ENCODE results near the gene SAMM50. TPM values are rescaled to one million over a fixed set of nuclear protein-coding genes. Genes with fewer than 3 reads are reported as not detected.
A peak's percentile ranks its signal among the peaks of the same experiment; 100 is the strongest.

The SAMM50 gene
- total and polyA plus RNA-seq, 10 donors = 17.8 to 35.5 (median 28.0) TPM

DNA sequence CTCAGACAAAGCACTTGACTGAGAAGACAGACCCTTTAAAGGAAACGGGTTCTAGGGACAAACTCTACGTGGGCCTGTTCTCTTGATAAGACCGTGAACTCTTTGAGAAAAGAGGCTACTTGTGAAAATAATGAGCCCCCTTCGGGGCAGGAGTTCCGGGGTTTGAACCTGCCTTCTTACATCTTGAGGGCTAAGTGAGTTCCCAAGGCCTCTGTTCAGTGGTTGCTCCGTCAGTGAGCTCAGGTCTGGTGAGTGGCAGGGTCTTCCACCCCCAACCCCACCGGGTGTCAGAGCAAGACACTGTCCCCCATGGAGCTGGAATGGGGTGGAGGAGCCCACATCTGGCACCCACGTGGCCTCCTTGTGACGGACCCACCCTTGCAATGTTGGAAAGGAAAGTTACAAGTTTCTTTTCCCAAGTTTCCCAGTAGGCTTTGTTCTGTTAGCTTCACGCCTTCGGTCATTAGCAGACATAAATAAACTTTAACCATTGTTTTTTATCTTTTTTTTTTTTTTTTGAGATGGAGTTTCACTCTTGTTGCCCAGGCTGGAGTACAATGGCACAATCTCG, 6.3 kb upstream of the SAMM50 start:
- Histone ChIP-seq H3K4me3 (no peak overlapping the region), H3K36me3 (no peaks in the 10 kb centered on the region), H3K27me3 (replicated peaks in 1 of 7) (peaks cover 0 to 30% (median 0%) of the 10 kb centered on the region in 7 donors), H3K9me3 (no peaks in the 10 kb centered on the region), H3K4me1 (peaks cover 0 to 7% (median under 1%) of the 10 kb centered on the region in 6 donors), H3K27ac (no peak overlapping the region)
- WGBS, 5 donors = 80 to 93% (median 85%) methylated on average over 11 to 12 of the region's 12 CpGs
- intact Hi-C loops (cut with DNase I; ENCODE audit: low total_unique reads) = no loop called here
- DNase-seq = no peak
- TF ChIP-seq, protein P1, sequence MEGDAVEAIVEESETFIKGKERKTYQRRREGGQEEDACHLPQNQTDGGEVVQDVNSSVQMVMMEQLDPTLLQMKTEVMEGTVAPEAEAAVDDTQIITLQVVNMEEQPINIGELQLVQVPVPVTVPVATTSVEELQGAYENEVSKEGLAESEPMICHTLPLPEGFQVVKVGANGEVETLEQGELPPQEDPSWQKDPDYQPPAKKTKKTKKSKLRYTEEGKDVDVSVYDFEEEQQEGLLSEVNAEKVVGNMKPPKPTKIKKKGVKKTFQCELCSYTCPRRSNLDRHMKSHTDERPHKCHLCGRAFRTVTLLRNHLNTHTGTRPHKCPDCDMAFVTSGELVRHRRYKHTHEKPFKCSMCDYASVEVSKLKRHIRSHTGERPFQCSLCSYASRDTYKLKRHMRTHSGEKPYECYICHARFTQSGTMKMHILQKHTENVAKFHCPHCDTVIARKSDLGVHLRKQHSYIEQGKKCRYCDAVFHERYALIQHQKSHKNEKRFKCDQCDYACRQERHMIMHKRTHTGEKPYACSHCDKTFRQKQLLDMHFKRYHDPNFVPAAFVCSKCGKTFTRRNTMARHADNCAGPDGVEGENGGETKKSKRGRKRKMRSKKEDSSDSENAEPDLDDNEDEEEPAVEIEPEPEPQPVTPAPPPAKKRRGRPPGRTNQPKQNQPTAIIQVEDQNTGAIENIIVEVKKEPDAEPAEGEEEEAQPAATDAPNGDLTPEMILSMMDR (IDR thresholded peaks at IDR 0.05 in 8 of 11, conservative IDR thresholded peaks at IDR 0.05 in 3 of 11) = no peak
- no peak for TF ChIP-seq POLR2A (IDR thresholded peaks at IDR 0.05)
- no peak for TF ChIP-seq POLR2AphosphoS5 (IDR thresholded peaks at IDR 0.05)

DNA sequence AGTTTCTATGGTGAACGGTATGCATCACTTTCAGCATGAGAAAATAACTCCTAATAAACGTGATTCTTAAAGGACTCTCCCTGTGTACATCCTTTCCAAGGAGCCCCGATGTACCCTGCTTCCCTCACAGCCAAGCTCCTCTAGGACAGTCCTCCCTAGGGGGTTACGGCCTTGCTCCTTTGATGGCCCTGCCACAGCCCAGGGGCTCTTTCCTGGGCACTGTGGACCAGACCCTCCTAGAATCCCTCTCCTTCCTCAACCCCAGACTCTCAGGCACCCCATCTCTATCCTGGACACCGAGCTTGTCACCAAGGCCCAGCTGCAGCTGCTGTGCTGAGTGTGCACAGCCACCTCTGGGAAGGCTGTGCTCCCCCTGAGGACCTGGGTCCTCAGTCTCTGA, 3.9 kb upstream of the SAMM50 start:
- intact Hi-C loops (cut with DNase I; ENCODE audit: low total_unique reads) = no loop called here

DNA sequence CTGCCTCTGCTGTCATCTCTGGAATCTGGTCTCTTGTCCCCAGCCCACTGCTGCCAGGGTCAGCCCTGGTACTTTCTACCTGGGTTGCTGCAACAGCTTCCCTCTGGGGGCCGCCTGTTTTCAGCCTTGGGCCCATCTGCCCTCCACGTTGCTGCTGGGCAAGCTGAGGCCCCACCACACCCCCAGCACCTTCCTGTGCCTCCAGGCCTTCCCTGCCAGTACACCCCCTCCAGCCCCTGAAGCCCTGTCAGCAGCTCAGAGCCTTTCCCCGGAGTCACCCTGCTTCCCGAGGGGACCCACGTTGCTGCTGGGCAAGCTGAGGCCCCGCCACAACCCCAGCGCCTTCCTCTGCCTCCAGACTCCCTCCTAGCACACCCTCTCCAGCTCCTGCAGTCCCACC, 3.3 kb upstream of the SAMM50 start:
- Histone ChIP-seq H3K4me3 (no peak overlapping the region), H3K9me3 (no peaks in the 10 kb centered on the region), H3K36me3 (no peaks in the 10 kb centered on the region), H3K27ac (no peak overlapping the region), H3K27me3 (replicated peaks in 1 of 7) (peaks cover 0 to 12% (median 0%) of the 10 kb centered on the region in 7 donors), H3K4me1 (peaks cover 15 to 26% (median 24%) of the 10 kb centered on the region in 6 donors)
- TF ChIP-seq, protein P1 (IDR thresholded peaks at IDR 0.05 in 8 of 11, conservative IDR thresholded peaks at IDR 0.05 in 3 of 11) = no peak
- TF ChIP-seq POLR2AphosphoS5 (IDR thresholded peaks at IDR 0.05) (no peak), POLR2A (IDR thresholded peaks at IDR 0.05) (no peak)
- DNase-seq = no peak
- intact Hi-C loops (cut with DNase I; ENCODE audit: low total_unique reads) = no loop called here
- 50 to 68% (median 62%) methylated on average over 7 of the region's 7 CpGs for WGBS, 5 donors

More for the DNA sequence above, 3.9 kb upstream of the SAMM50 start:
- peaks cover 10 to 21% (median 18%) of the 10 kb centered on the region in 6 donors for H3K4me1 ChIP-seq
- no peaks in the 10 kb centered on the region for H3K36me3 ChIP-seq
- H3K27ac ChIP-seq = no peak overlapping the region
- no peak for DNase-seq
- peaks cover 0 to 12% (median 0%) of the 10 kb centered on the region in 7 donors for H3K27me3 ChIP-seq (replicated peaks in 1 of 7)
- 82 to 87% (median 86%) methylated on average over 4 to 5 of the region's 5 CpGs for WGBS, 5 donors
- H3K4me3 ChIP-seq = no peak overlapping the region
- no peak for TF ChIP-seq POLR2A (IDR thresholded peaks at IDR 0.05)
- TF ChIP-seq, protein P1 (IDR thresholded peaks at IDR 0.05 in 8 of 11, conservative IDR thresholded peaks at IDR 0.05 in 3 of 11) = no peak
- no peak for TF ChIP-seq POLR2AphosphoS5 (IDR thresholded peaks at IDR 0.05)
- H3K9me3 ChIP-seq = no peaks in the 10 kb centered on the region

DNA sequence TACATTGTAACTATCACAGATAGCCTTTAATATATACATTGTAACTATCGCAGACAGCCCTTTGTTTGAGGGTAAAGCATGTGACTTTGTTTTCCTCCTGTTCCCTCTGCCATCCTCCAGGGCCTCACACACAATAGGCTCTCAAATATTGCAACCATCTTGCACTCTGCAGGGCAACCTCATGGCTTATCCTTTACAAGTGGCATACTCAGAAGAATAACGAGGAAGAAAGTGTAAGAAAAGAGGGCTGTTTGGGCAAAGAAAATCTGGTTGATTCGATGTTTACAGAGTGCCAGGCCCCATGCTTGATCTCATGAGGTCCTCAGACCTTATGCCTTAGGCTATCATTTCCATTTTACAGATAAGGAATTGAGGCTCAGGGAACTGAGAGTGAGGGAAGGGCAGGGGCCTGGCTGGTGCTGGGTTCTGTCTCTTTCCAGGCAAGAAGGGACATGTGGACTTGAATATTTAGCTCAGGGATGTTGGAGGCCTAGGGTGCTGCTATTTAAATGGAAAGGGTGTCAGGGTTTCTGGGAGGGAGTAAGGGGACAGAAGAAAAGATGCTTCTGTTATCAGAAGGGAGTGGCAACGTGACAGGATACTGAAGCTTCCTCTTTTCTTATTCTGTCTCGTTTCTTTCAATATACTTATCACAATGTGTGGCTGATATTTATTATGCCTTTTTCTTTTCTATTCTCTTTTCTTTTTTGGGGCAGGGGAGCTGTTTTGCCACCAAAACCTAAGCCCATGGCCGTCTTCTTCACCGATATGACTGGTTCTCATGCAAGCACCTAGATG, 1.1 kb upstream of the SAMM50 start:
- H3K4me1 ChIP-seq = peaks cover 15 to 40% (median 33%) of the 10 kb centered on the region in 6 donors
- H3K36me3 ChIP-seq = peaks cover 0 to 10% (median 0%) of the 10 kb centered on the region in 6 donors
- peak overlapping the region in 7 of 8 donors; percentile 82 to 93 (median 87) for H3K27ac ChIP-seq
- TF ChIP-seq POLR2AphosphoS5 (IDR thresholded peaks at IDR 0.05) = no peak
- TF ChIP-seq, protein P1 (IDR thresholded peaks at IDR 0.05 in 8 of 11, conservative IDR thresholded peaks at IDR 0.05 in 3 of 11) = no peak
- TF ChIP-seq POLR2A (IDR thresholded peaks at IDR 0.05) = no peak
- DNase-seq = no peak
- intact Hi-C loops (cut with DNase I; ENCODE audit: low total_unique reads) = no loop called here
- WGBS, 5 donors = 38 to 43% (median 40%) methylated on average over 7 of the region's 7 CpGs
- peak overlapping the region; percentile 73 to 99 (median 96) for H3K4me3 ChIP-seq
- H3K27me3 ChIP-seq (replicated peaks in 1 of 7) = peaks cover 0 to 12% (median 0%) of the 10 kb centered on the region in 7 donors
- no peaks in the 10 kb centered on the region for H3K9me3 ChIP-seq
